ENCODE data around the gene TMED9. TPM values are rescaled to one million over a fixed set of nuclear protein-coding genes. Genes with fewer than 3 reads are reported as not detected.

TMED9 gene
- total and polyA plus RNA-seq, 3 donors from 2014 or later: 122 to 140 (median 128) TPM

DNA sequence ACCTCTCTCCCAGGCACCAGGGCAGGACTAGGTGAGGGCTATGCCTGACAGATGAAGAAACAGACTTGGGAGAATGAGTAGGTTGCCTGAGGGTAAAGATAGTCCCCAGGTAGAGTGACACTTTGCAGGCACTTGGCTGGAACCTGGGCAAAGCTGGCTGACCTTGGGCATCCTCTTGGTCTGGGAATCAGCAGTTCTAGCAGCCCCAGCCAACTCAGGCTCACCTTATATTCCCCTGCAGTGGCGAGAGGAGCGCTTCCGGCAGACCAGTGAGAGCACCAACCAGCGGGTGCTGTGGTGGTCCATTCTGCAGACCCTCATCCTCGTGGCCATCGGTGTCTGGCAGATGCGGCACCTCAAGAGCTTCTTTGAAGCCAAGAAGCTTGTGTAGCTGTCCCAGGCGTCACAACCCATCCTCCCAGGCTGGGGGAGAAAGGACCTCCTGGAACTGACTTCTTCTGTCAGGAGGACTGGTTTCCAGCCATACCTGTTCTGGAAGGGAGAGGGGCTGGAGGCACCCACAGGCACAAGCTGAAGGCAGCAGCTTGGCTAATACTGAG lies 3.1 kb downstream of the TMED9 start:
- H3K4me1 ChIP-seq: peaks cover 18% of the 10 kb centered on the region
- DNase-seq: no peak
- H3K27me3 ChIP-seq: no peaks in the 10 kb centered on the region
- no peaks in the 10 kb centered on the region for H3K9me3 ChIP-seq
- intact Hi-C loops (cut with DNase I; ENCODE audit: low total_unique reads): no loop called here
- H3K36me3 ChIP-seq (ENCODE audit: low read depth, missing control alignments): no peaks in the 10 kb centered on the region
- no peak for TF ChIP-seq CTCF (IDR thresholded peaks at IDR 0.05)
- TF ChIP-seq POLR2A (IDR thresholded peaks at IDR 0.05): no peak
- 98% methylated on average over 8 of the region's 8 CpGs; no CpG with 5 or more reads in 1 of the 2 donors for WGBS, 2 donors
- no peak overlapping the region for H3K27ac ChIP-seq
- no peak overlapping the region for H3K4me3 ChIP-seq

DNA sequence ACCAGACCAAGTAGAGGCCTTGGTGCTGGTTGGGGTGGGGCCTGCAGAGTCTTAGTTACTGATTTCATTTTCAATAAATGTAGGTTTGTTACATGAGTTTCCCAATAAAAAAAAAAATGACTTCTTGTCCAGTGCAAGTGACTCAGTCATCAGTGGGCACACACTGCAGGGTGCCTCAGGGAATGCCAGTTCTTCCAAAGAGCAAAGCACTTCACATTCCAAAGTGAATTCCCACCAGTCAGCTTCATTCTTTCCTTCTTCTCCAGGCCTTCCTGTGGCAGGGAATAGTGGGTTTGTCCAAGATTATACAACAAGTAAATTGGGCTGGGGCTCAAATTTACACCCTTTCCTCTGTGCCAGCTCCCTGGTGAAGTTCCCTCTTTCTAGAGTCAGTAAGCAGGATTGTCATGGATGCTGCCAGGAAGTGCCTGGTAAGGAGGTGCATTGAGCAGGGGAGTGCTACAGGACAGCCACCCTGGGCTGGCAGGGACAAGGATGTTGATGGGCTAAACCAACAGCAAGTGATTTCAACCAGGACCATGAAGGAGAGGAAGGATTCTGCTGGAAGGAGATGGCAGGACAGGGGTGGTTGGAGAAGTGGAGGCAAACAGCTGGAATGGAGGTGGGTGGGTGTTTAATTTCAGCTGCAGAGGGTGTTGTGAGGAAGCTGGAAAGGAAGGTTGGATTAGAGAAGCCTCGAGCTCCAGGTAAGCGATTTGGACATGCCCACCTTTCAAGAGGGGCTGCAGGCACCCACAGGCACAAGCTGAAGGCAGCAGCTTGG lies 4.2 kb downstream of the TMED9 start:
- no peak overlapping the region for H3K4me3 ChIP-seq
- intact Hi-C loops (cut with DNase I; ENCODE audit: low total_unique reads): no loop called here
- TF ChIP-seq POLR2A (IDR thresholded peaks at IDR 0.05) (no peak), CTCF (IDR thresholded peaks at IDR 0.05) (no peak)
- H3K9me3 ChIP-seq: no peaks in the 10 kb centered on the region
- H3K27ac ChIP-seq: no peak overlapping the region
- peaks cover 27% of the 10 kb centered on the region for H3K4me1 ChIP-seq
- WGBS, 2 donors: 94 to 97% methylated on average over 2 of the region's 2 CpGs
- H3K27me3 ChIP-seq: no peaks in the 10 kb centered on the region
- no peaks in the 10 kb centered on the region for H3K36me3 ChIP-seq (ENCODE audit: low read depth, missing control alignments)
- DNase-seq: no peak

- no peak for TF ChIP-seq CTCF (IDR thresholded peaks at IDR 0.05)
- TF ChIP-seq POLR2A (IDR thresholded peaks at IDR 0.05): no peak
- Histone ChIP-seq H3K27ac (no peak overlapping the region), H3K27me3 (no peaks in the 10 kb centered on the region), H3K36me3 (ENCODE audit: low read depth, missing control alignments) (no peaks in the 10 kb centered on the region), H3K9me3 (no peaks in the 10 kb centered on the region), H3K4me3 (no peak overlapping the region), H3K4me1 (peaks cover 33% of the 10 kb centered on the region)
- WGBS, 2 donors: 93% methylated on average over 2 of the region's 2 CpGs
- intact Hi-C loops (cut with DNase I; ENCODE audit: low total_unique reads): no loop called here
- DNase-seq: no peak
Observed at GRCh38 chr5:177596775-177597238, 4.8 kb downstream of the TMED9 start.

GRCh38 chr5:177598477-177598876 lies 6.5 kb downstream of the TMED9 start:
- H3K9me3 ChIP-seq: no peaks in the 10 kb centered on the region
- no peak for DNase-seq
- H3K27ac ChIP-seq: no peak overlapping the region
- H3K27me3 ChIP-seq: no peaks in the 10 kb centered on the region
- H3K4me1 ChIP-seq: peaks cover 30% of the 10 kb centered on the region
- 36 to 49% methylated on average over 5 of the region's 5 CpGs for WGBS, 2 donors
- no peaks in the 10 kb centered on the region for H3K36me3 ChIP-seq (ENCODE audit: low read depth, missing control alignments)
- intact Hi-C loops (cut with DNase I; ENCODE audit: low total_unique reads): no loop called here
- H3K4me3 ChIP-seq: no peak overlapping the region
- TF ChIP-seq POLR2A (IDR thresholded peaks at IDR 0.05) (no peak), CTCF (IDR thresholded peaks at IDR 0.05) (no peak)

Measured in testis (tissue), 3 donors.